ENCODE data around the gene ZFP42. TPM values are rescaled to one million over a fixed set of nuclear protein-coding genes. Genes with fewer than 3 reads are reported as not detected.

The ZFP42 gene
- total and polyA plus RNA-seq, 2 donors (not counting 1 experiment from before 2014, with no cell fraction given): not detected

DNA sequence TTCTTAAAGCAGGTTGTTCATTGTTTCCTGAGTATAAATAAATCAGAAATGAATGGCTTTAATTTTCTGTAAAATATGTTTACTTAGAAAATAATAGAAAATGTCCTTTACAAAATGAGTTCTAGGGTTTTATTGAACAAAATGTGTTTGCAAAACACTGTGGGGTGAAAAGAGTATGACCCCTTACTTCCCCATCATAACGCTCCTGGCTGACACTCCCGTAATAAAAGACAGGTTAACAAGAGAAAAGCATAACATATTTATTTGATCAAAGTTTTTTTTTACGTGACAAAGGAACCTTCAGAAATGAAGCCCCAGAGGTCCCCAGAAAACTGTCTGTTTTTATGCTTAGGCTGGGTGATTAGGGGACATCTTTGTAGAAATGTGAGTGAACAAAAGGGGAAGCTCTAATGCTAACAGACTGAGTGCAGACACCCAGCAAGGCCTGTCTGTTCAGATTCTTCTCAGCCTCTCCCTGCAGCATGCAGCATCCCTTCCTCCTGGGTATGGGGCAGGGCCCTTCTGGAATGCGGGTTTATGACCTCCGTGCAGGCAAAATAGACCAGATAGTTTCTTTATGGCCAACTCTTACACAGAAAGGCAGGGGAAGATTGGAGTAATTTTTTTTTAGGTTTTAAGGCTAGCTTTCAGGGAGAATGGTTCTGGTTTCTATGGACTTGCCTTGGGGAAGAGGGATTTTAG lies 26.1 kb downstream of the ZFP42 start:
- Histone ChIP-seq H3K4me3 (ENCODE audit: control extremely low read depth in 1 of 5, extremely low read depth in 1 of 5, insufficient read depth in 1 of 5, low read depth in 2 of 5, low read length in 4 of 5) (no peak overlapping the region), H3K4me2 (replicated peaks; ENCODE audit: low read depth, low read length, poor library complexity, severe bottlenecking) (no peak overlapping the region), H3K36me3 (replicated peaks in 1 of 2; ENCODE audit: control extremely low read depth in 1 of 2, control insufficient read depth in 1 of 2, extremely low read depth in 1 of 2, insufficient read depth in 2 of 2, low read length in 1 of 2) (no peaks in the 10 kb centered on the region), H3K9me3 (ENCODE audit: control extremely low read depth in 1 of 3, control insufficient read depth in 2 of 3, insufficient read depth in 1 of 3, low read length in 2 of 3) (peaks cover 0 to 11% (median 0%) of the 10 kb centered on the region in 3 donors), H3K27ac (ENCODE audit: low read length in 2 of 2) (no peak overlapping the region), H3K9ac (ENCODE audit: low read length) (no peak overlapping the region), H3K79me2 (ENCODE audit: control insufficient read depth, insufficient read depth, low read length) (no peaks in the 10 kb centered on the region), H3K27me3 (replicated peaks in 1 of 4; ENCODE audit: control extremely low read depth in 1 of 4, control insufficient read depth in 3 of 4, insufficient read depth in 4 of 4, low read length in 3 of 4) (no peaks in the 10 kb centered on the region), H2AFZ (ENCODE audit: insufficient read depth, low read depth, low read length, poor library complexity, severe bottlenecking) (no peak overlapping the region), H3K4me1 (ENCODE audit: control insufficient read depth in 2 of 2, insufficient read depth in 2 of 2, low read length in 2 of 2) (no peaks in the 10 kb centered on the region), H4K20me1 (ENCODE audit: control insufficient read depth, insufficient read depth, low read length, poor library complexity, severe bottlenecking) (no peaks in the 10 kb centered on the region)
- intact Hi-C loops (cut with micrococcal nuclease): no loop called here
- ChIA-PET CTCF (no interaction called here), POLR2A (no interaction called here)
- 63% methylated on average over 2 of the region's 5 CpGs for WGBS (ENCODE audit: insufficient coverage)
- TF ChIP-seq, protein P1, sequence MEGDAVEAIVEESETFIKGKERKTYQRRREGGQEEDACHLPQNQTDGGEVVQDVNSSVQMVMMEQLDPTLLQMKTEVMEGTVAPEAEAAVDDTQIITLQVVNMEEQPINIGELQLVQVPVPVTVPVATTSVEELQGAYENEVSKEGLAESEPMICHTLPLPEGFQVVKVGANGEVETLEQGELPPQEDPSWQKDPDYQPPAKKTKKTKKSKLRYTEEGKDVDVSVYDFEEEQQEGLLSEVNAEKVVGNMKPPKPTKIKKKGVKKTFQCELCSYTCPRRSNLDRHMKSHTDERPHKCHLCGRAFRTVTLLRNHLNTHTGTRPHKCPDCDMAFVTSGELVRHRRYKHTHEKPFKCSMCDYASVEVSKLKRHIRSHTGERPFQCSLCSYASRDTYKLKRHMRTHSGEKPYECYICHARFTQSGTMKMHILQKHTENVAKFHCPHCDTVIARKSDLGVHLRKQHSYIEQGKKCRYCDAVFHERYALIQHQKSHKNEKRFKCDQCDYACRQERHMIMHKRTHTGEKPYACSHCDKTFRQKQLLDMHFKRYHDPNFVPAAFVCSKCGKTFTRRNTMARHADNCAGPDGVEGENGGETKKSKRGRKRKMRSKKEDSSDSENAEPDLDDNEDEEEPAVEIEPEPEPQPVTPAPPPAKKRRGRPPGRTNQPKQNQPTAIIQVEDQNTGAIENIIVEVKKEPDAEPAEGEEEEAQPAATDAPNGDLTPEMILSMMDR (IDR thresholded peaks at IDR 0.05): no peak
- TF ChIP-seq EZH2 (IDR thresholded peaks at IDR 0.05; ENCODE audit: borderline replicate concordance, insufficient read depth, low read depth, low read length, poor library complexity, severe bottlenecking): no peak
- Mint-ChIP-seq H3K4me1 (no peaks in the 10 kb centered on the region), H3K4me3 (no peak overlapping the region), H3K27ac (no peak overlapping the region), H3K9me3 (ENCODE audit: insufficient read depth) (peaks cover 7% of the 10 kb centered on the region), H3K27me3 (no peaks in the 10 kb centered on the region)
- ATAC-seq (ENCODE audit: low read depth): no peak
- DNase-seq: no peak

- no peak overlapping the region for H3K27ac ChIP-seq (ENCODE audit: low read length in 2 of 2)
- no peaks in the 10 kb centered on the region for H3K27me3 ChIP-seq (replicated peaks in 1 of 4; ENCODE audit: control extremely low read depth in 1 of 4, control insufficient read depth in 3 of 4, insufficient read depth in 4 of 4, low read length in 3 of 4)
- H3K9me3 ChIP-seq (ENCODE audit: control extremely low read depth in 1 of 3, control insufficient read depth in 2 of 3, insufficient read depth in 1 of 3, low read length in 2 of 3): peaks cover 0 to 12% (median 0%) of the 10 kb centered on the region in 3 donors
- H3K4me3 Mint-ChIP-seq: no peak overlapping the region
- intact Hi-C loops (cut with micrococcal nuclease): no loop called here
- no peak for TF ChIP-seq EZH2 (IDR thresholded peaks at IDR 0.05; ENCODE audit: borderline replicate concordance, insufficient read depth, low read depth, low read length, poor library complexity, severe bottlenecking)
- ATAC-seq (ENCODE audit: low read depth): no peak
- no peaks in the 10 kb centered on the region for H3K79me2 ChIP-seq (ENCODE audit: control insufficient read depth, insufficient read depth, low read length)
- H2AFZ ChIP-seq (ENCODE audit: insufficient read depth, low read depth, low read length, poor library complexity, severe bottlenecking): no peak overlapping the region
- no peak overlapping the region for H3K4me2 ChIP-seq (replicated peaks; ENCODE audit: low read depth, low read length, poor library complexity, severe bottlenecking)
- H3K4me1 Mint-ChIP-seq: no peaks in the 10 kb centered on the region
- H3K27me3 Mint-ChIP-seq: no peaks in the 10 kb centered on the region
- H3K27ac Mint-ChIP-seq: no peak overlapping the region
- H3K9me3 Mint-ChIP-seq (ENCODE audit: insufficient read depth): peaks cover 5% of the 10 kb centered on the region
- ChIA-PET CTCF (no interaction called here), POLR2A (no interaction called here)
- no peak overlapping the region for H3K9ac ChIP-seq (ENCODE audit: low read length)
- no peaks in the 10 kb centered on the region for H3K36me3 ChIP-seq (replicated peaks in 1 of 2; ENCODE audit: control extremely low read depth in 1 of 2, control insufficient read depth in 1 of 2, extremely low read depth in 1 of 2, insufficient read depth in 2 of 2, low read length in 1 of 2)
- no peaks in the 10 kb centered on the region for H4K20me1 ChIP-seq (ENCODE audit: control insufficient read depth, insufficient read depth, low read length, poor library complexity, severe bottlenecking)
- H3K4me1 ChIP-seq (ENCODE audit: control insufficient read depth in 2 of 2, insufficient read depth in 2 of 2, low read length in 2 of 2): no peaks in the 10 kb centered on the region
- WGBS (ENCODE audit: insufficient coverage): 100% methylated on average over 1 of the region's 6 CpGs
- DNase-seq: no peak
- H3K4me3 ChIP-seq (ENCODE audit: control extremely low read depth in 1 of 5, extremely low read depth in 1 of 5, insufficient read depth in 1 of 5, low read depth in 2 of 5, low read length in 4 of 5): no peak overlapping the region
These were observed 28.1 kb downstream of the ZFP42 start for GRCh38 chr4:188023682-188024081.

Data from B cell (primary cell).